Posterior cingulate gyrus (tissue), 11 donors: Measurements from ENCODE around the gene MRPL55.
A peak's percentile ranks its signal among the peaks of the same experiment; 100 is the strongest.

Experiments
- DNase-seq, 10 donors: peaks; one replicate each; pipeline versions ENCODE4 v3.0.0 to v3.0.0-alpha.2; 2020 to 2021; ENCODE audit warnings: mixed read lengths in 3 of 10
- intact Hi-C: fragments of 100-400 bp; cut with DNase I; formaldehyde crosslinking; loops from one replicate; pipeline ENCODE4 v1.15.1; 2023

The MRPL55 gene

GRCh38 chr1:228109073-228109961 lies at the start of gene MRPL55:
TSS of gene MRPL55 (minus strand) at chr1:228109299. CDS start at chr1:228108260, 1,039 bp downstream.
- peak; percentile 99 to 100 (median 100) for DNase-seq
- intact Hi-C loops: loop anchor here (2.0 kb wide), 1 partner anchor 57 kb away; no protein-coding TSS in a partner anchor

GRCh38 chr1:228158151-228159007 lies 49.3 kb upstream of the MRPL55 start:
- intact Hi-C loops: no loop called here
- DNase-seq: peak in 3 of 10 donors; percentile 13 to 78 (median 57)

GRCh38 chr1:228157729-228158126 lies 48.6 kb upstream of the MRPL55 start:
- intact Hi-C loops: no loop called here
- DNase-seq: peak in 4 of 10 donors; percentile 25 to 82 (median 56)

- DNase-seq: peak in 4 of 10 donors; percentile 20 to 77 (median 66)
- intact Hi-C loops: no loop called here
These were observed 48.0 kb upstream of the MRPL55 start for GRCh38 chr1:228156941-228157728.

- DNase-seq: peak in 3 of 10 donors; percentile 21 to 58 (median 50)
- intact Hi-C loops: no loop called here
These were observed 47.4 kb upstream of the MRPL55 start for GRCh38 chr1:228156515-228156881.

- peak in 4 of 10 donors; percentile 4 to 69 (median 50) for DNase-seq
These were observed 46.8 kb upstream of the MRPL55 start for GRCh38 chr1:228155596-228156514.

GRCh38 chr1:228154670-228155571 lies 45.8 kb upstream of the MRPL55 start:
- DNase-seq: peak in 4 of 10 donors; percentile 7 to 61 (median 52)
- intact Hi-C loops: no loop called here

More at GRCh38 chr1:228155596-228156514, 46.8 kb upstream of the MRPL55 start:
- intact Hi-C loops: no loop called here

- intact Hi-C loops: no loop called here
- peak in 5 of 10 donors; percentile 5 to 57 (median 30) for DNase-seq
These were observed 45.0 kb upstream of the MRPL55 start for GRCh38 chr1:228154021-228154669.

- intact Hi-C loops: no loop called here
- peak in 3 of 10 donors; percentile 6 to 43 (median 19) for DNase-seq
These were observed 43.8 kb upstream of the MRPL55 start for GRCh38 chr1:228152918-228153258.

GRCh38 chr1:228152097-228152917 lies 43.2 kb upstream of the MRPL55 start:
- intact Hi-C loops: no loop called here
- peak in 5 of 10 donors; percentile 6 to 77 (median 50) for DNase-seq

- intact Hi-C loops: no loop called here
- peak in 4 of 10 donors; percentile 8 to 82 (median 72) for DNase-seq
These were observed 42.3 kb upstream of the MRPL55 start for GRCh38 chr1:228151180-228151925.

- peak in 7 of 10 donors; percentile 48 to 95 (median 78) for DNase-seq
- intact Hi-C loops: no loop called here
These were observed 41.5 kb upstream of the MRPL55 start for GRCh38 chr1:228150461-228151179.

- intact Hi-C loops: no loop called here
- DNase-seq: peak in 4 of 10 donors; percentile 37 to 89 (median 52)
These were observed 41.0 kb upstream of the MRPL55 start for GRCh38 chr1:228150120-228150460.

- intact Hi-C loops: loop anchor here (10.0 kb wide), 1 partner anchor 255 kb away; the partner anchor contains the start of gene TRIM11
- DNase-seq: peak in 8 of 10 donors; percentile 53 to 95 (median 63)
These were observed 40.5 kb upstream of the MRPL55 start, which contains the start of gene GJC2 for GRCh38 chr1:228149406-228150119. TSS of gene GJC2 (plus strand) at chr1:228149930. CDS start at chr1:228157759, 7,829 bp downstream.
